Astrocyte of the cerebellum (primary cell): ENCODE results near the gene DNAJC1.

ENCODE experiments used
- DNase-seq: peaks from one replicate; pipeline ENCODE4 v3.0.0-alpha.2; 2011; ENCODE audit warnings: low read depth
- H3K4me3 ChIP-seq: 2 replicates; pipeline ENCODE4 v1.5.1; 2011; ENCODE audit warnings: mild to moderate bottlenecking, low read depth, low read length, moderate library complexity
- CTCF ChIP-seq: IDR thresholded peaks from 2 replicates; pipeline ENCODE4 v1.5.1; 2012; ENCODE audit warnings: low read length, low read depth, moderate library complexity, mild to moderate bottlenecking; ENCODE audit errors: missing control alignments
- in situ Hi-C: cut with HindIII; loops from 2 replicates; pipeline ENCODE4 v1.10.0; 2017; ENCODE audit warnings: low sequenced_read_pairs

Gene DNAJC1

DNA sequence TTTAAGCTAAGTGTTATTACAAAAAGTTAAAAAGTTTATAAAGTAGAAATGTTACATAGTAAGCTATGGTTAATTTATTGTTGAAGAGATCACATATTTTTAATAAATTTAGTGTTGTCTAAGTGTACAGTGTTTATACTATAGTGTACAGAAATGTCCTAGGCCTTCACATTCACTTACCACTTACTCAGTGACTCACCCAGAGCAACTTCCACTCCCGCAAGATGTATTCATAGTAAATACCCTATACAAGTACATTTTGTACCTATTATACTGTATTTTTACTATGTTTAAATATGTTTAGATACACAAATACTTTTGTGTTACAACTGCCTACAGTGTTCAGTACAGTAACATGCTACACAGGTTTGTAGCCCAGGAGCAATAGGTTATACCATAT, 69.2 kb downstream of the DNAJC1 start:
- DNase-seq, result no peak
- in situ Hi-C loops, result no loop called here

DNA sequence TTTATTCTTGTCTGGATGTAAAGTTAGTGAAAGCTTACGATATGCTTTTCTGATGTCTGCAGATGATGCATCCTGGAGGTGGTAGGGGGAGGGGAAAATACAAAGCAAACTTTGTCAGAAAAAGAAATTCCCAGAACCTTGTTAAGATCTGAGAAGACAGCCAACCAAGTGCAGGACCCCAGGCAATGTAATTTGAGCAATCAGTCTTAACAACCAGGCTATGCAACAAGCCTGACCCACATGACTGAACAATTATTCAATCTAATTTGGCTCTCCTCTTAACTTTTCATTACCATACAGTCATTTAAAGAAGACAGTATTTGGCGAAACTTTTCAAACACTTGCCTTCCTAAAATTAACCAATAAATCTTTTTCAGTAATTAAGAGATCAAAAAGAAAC, 74.5 kb downstream of the DNAJC1 start:
- H3K4me3 ChIP-seq, result no peak overlapping the region
- in situ Hi-C loops, result no loop called here
- TF ChIP-seq CTCF, result no peak
- no peak for DNase-seq

More for the DNA sequence above, 69.2 kb downstream of the DNAJC1 start:
- TF ChIP-seq CTCF, result no peak
- no peak overlapping the region for H3K4me3 ChIP-seq

GRCh38 chr10:21927631-21928353, 75.7 kb downstream of the DNAJC1 start:
- no peak overlapping the region for H3K4me3 ChIP-seq
- no peak for TF ChIP-seq CTCF
- in situ Hi-C loops, result no loop called here
- no peak for DNase-seq

DNA sequence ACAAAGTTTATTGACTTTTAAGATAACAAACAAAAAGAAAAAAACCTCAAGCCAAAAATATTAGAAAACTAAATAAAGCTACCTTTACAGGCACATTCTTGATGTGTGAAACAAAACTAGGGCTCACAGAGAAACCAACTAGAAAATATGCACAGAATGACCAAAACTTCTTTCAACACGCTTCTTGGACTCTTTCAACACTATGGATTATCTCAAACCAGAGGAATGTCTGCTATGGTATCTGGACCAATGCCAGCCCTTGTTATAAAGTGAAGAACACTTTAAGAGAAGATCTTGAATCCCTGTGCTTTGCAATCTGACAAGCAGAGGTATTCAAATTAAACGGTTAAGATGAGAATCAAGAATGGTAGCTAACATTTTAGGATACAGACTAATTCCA, 76.6 kb downstream of the DNAJC1 start:
- in situ Hi-C loops, result no loop called here
- TF ChIP-seq CTCF, result no peak
- H3K4me3 ChIP-seq, result no peak overlapping the region
- DNase-seq, result peak; percentile 97

DNA sequence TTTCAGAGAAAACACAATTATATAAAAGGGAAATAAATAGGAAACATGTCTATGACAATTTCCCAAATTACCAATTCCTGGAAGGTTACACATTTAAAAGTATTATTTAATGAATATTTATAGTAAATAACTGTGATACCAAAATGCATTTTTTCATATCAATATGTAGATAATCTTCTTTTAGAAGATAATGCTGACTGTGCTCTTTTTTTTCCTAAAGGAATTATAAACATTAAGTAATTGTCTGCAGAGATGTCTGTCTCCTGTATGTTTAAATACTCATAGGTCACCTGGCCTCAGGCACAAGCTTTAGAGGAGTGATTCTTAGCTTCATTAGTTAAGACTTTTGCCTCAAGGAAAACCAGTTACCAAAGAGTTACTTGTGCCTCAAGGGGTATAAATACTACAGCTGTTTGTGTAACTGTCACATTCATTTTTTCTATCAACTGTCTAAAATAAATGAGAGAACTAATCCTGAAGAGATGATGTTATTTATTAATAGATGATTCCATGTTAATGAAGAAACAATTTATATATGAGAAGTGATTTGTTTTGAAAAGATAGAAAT, 77.1 kb downstream of the DNAJC1 start:
- in situ Hi-C loops, result no loop called here
- DNase-seq, result no peak
- H3K4me3 ChIP-seq, result no peak overlapping the region
- no peak for TF ChIP-seq CTCF

DNA sequence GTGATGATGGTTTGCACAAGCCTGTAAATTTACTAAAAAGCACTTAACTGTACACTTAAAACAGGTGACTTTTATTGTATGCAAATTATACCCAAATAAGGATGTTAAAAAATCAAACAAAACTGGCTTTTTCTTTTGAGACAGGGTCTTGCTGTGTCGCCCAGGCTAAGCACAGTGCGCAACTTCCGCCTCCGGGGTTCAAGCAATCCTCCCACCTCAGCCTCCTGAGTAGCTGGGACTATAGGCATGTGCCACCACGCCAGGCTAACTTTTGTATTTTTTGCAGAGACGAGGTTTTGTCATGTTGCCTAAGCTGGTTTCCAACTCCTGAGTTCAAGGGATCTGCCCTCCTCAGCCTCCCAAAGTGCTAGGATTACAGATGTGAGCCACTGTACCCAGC, 77.7 kb downstream of the DNAJC1 start:
- no peak for DNase-seq
- H3K4me3 ChIP-seq, result no peak overlapping the region
- in situ Hi-C loops, result no loop called here
- TF ChIP-seq CTCF, result no peak
